Fibroblast of gingiva (primary cell): ENCODE measurements around the gene CYP1A1.
"Not testable (repeated sequence)": the region's sequence is repeated elsewhere in the genome, so short reads cannot be mapped to it uniquely, and the experiment has no call there.

Experiments used
- DNase-seq: peaks from one replicate; pipeline ENCODE4 v3.0.0-alpha.2; 2011; ENCODE audit warnings: low read depth

Gene CYP1A1

GRCh38 chr15:74725225-74725774 is at the start of gene CYP1A1:
Gene CYP1A1 (minus strand): TSS chr15:74725528. CDS start chr15:74723097, 2,431 bp downstream.
- no peak for DNase-seq

GRCh38 chr15:74773731-74774252 is 48.5 kb upstream of the CYP1A1 start:
- DNase-seq: no peak

GRCh38 chr15:74773329-74773728 is 48.0 kb upstream of the CYP1A1 start:
- DNase-seq: no peak

GRCh38 chr15:74770211-74770903 is 45.0 kb upstream of the CYP1A1 start:
- DNase-seq: no peak

GRCh38 chr15:74769463-74770025 is 44.2 kb upstream of the CYP1A1 start:
- DNase-seq: no peak

GRCh38 chr15:74768771-74769342 is 43.5 kb upstream of the CYP1A1 start:
- DNase-seq: no peak

GRCh38 chr15:74768099-74768770 is 42.9 kb upstream of the CYP1A1 start:
- DNase-seq: no peak

- DNase-seq: no peak
Measured at GRCh38 chr15:74767167-74768098, 42.1 kb upstream of the CYP1A1 start.

- no peak for DNase-seq
Measured at GRCh38 chr15:74763416-74763815, 38.1 kb upstream of the CYP1A1 start.

- no peak for DNase-seq
Measured at GRCh38 chr15:74762791-74763150, 37.4 kb upstream of the CYP1A1 start.

- no peak for DNase-seq
Measured at GRCh38 chr15:74758736-74759135, 33.4 kb upstream of the CYP1A1 start.

- no peak for DNase-seq
Measured at GRCh38 chr15:74754593-74755215, 29.4 kb upstream of the CYP1A1 start.

- DNase-seq: no peak
Measured at GRCh38 chr15:74752531-74752930, 27.2 kb upstream of the CYP1A1 start.

- DNase-seq: no peak
Measured at GRCh38 chr15:74752011-74752410, 26.7 kb upstream of the CYP1A1 start.

GRCh38 chr15:74750751-74751150 is 25.4 kb upstream of the CYP1A1 start:
- DNase-seq: no peak

- DNase-seq: no peak
Measured at GRCh38 chr15:74749832-74750231, 24.5 kb upstream of the CYP1A1 start.

GRCh38 chr15:74748322-74748946 is 23.1 kb upstream of the CYP1A1 start, which contains the start of gene CYP1A2:
Gene CYP1A2 (plus strand): TSS chr15:74748845. CDS start chr15:74749739, 894 bp downstream.
- no peak for DNase-seq

- DNase-seq: no peak
Measured at GRCh38 chr15:74746389-74746788, 21.1 kb upstream of the CYP1A1 start.

- no peak for DNase-seq
Measured at GRCh38 chr15:74742422-74742821, 17.1 kb upstream of the CYP1A1 start.

- DNase-seq: not testable (repeated sequence)
Measured at GRCh38 chr15:74738239-74738638, 12.9 kb upstream of the CYP1A1 start.
